Stomach (tissue), 9 donors: ENCODE measurements around the gene NPC1L1. TPM values are rescaled to one million over a fixed set of nuclear protein-coding genes. Genes with fewer than 3 reads are reported as not detected.

ENCODE experiments used
- DNase-seq, 2 donors: peaks; one replicate each; pipeline versions ENCODE4 v3.0.0 to v3.0.0-alpha.2; 2013 to 2019
- H3K27ac ChIP-seq, 5 donors: fragments of 200-600 bp in 4 of 5; sonication (generic) in 4 of 5; one replicate each; pipeline ENCODE4 v1.5.1; 2013 to 2019; ENCODE audit warnings: mild to moderate bottlenecking in 1 of 5, moderate library complexity in 1 of 5
- H3K27me3 ChIP-seq, 3 donors: fragments of 200-600 bp; sonication (generic); one replicate each; pipeline ENCODE4 v1.5.1; 2017 to 2019; ENCODE audit warnings: mixed run types in 1 of 3
- H3K36me3 ChIP-seq, 4 donors: fragments of 200-600 bp; sonication (generic); 1 replicate in 3 of 4; 2 replicates in 1 of 4; pipeline ENCODE4 v1.5.1; 2016 to 2019
- H3K4me1 ChIP-seq, 4 donors: fragments of 200-600 bp; sonication (generic); one replicate each; pipeline ENCODE4 v1.5.1; 2016 to 2019
- H3K4me3 ChIP-seq, 4 donors: fragments of 200-600 bp; sonication (generic) in 3 of 4; one replicate each; pipeline ENCODE4 v1.5.1; 2016 to 2019; ENCODE audit warnings: mild to moderate bottlenecking in 1 of 4
- H3K9me3 ChIP-seq, 4 donors: fragments of 200-600 bp; sonication (generic); one replicate each; pipeline ENCODE4 v1.5.1; 2016 to 2019
- EP300 ChIP-seq: sonication (generic); formaldehyde crosslinking; IDR thresholded peaks from one replicate; pipeline ENCODE4 v1.6.1; 2017; ENCODE audit warnings: antibody characterized with exemption
- POLR2A ChIP-seq, 4 donors: fragments of 450-650 bp; IDR thresholded peaks; one replicate each; pipeline ENCODE4 v1.6.1; 2016; ENCODE audit warnings: antibody characterized with exemption in 4 of 4, control low read depth in 2 of 4, mild to moderate bottlenecking in 1 of 4, moderate library complexity in 1 of 4
- POLR2AphosphoS5 ChIP-seq, 3 donors: sonication (generic); formaldehyde crosslinking; IDR thresholded peaks; one replicate each; pipeline ENCODE4 v1.6.1; 2016; ENCODE audit warnings: antibody characterized with exemption in 3 of 3
- WGBS, 5 donors: extraction: QIAGEN DNeasy Blood & Tissue Kit in 3 of 5; methylation state at CpG; one replicate each; pipeline versions ENCODE4 v1.1.5 to v1.1.7; 2013 to 2018; 5-methylcytosine and 5-hydroxymethylcytosine counted together
- intact Hi-C: fragments of 100-400 bp; cut with DNase I; formaldehyde crosslinking; loops from one replicate; pipeline ENCODE4 v1.15.1; 2023; ENCODE audit warnings: low total_unique reads
- polyA plus RNA-seq, 3 donors: library from polyadenylated mRNA; stranded (reverse); fragments of 200-250 nt; gene quantifications; one replicate each; pipeline ENCODE4 v1.2.3, GENCODE V29; 2013
- total RNA-seq, 5 donors: library from RNA; depleted of rRNA; stranded (reverse); fragments of >200 nt; gene quantifications; one replicate each; pipeline versions ENCODE4 v1.1.0 to v1.2.3, GENCODE V29; 2014 to 2016
- TF ChIP-seq, protein P1 (sequence below), 7 experiments: fragments of 450-650 bp in 4 of 7; fragments of 200-600 bp in 3 of 7; sonication (generic) in 3 of 7; IDR thresholded peaks; one replicate each; pipeline ENCODE4 v1.5.1; 2016 to 2019; ENCODE audit warnings: antibody characterized with exemption in 7 of 7, control low read depth in 2 of 7, mild to moderate bottlenecking in 1 of 7
- donor health status: healthy with polysubstance abuse.
- donor health status: Bipolar disorder and iron deficiency.
- donor health status: healthy.

NPC1L1 gene
- total and polyA plus RNA-seq, 8 donors, result 0.12 to 4.9 (median 1.1) TPM; not detected in 3

GRCh38 chr7:44488955-44489354 lies 52.2 kb downstream of the NPC1L1 start:
- TF ChIP-seq, protein P1, sequence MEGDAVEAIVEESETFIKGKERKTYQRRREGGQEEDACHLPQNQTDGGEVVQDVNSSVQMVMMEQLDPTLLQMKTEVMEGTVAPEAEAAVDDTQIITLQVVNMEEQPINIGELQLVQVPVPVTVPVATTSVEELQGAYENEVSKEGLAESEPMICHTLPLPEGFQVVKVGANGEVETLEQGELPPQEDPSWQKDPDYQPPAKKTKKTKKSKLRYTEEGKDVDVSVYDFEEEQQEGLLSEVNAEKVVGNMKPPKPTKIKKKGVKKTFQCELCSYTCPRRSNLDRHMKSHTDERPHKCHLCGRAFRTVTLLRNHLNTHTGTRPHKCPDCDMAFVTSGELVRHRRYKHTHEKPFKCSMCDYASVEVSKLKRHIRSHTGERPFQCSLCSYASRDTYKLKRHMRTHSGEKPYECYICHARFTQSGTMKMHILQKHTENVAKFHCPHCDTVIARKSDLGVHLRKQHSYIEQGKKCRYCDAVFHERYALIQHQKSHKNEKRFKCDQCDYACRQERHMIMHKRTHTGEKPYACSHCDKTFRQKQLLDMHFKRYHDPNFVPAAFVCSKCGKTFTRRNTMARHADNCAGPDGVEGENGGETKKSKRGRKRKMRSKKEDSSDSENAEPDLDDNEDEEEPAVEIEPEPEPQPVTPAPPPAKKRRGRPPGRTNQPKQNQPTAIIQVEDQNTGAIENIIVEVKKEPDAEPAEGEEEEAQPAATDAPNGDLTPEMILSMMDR (IDR thresholded peaks at IDR 0.05), result no peak
- TF ChIP-seq EP300, result no peak
- no peak for TF ChIP-seq POLR2A (IDR thresholded peaks at IDR 0.05)
- no peak for TF ChIP-seq POLR2AphosphoS5 (IDR thresholded peaks at IDR 0.05)
- WGBS, 5 donors, result 76 to 85% (median 82%) methylated on average over 3 of the region's 3 CpGs
- Histone ChIP-seq H3K27me3 (no peaks in the 10 kb centered on the region), H3K4me3 (peak overlapping the region; percentile 70 to 91 (median 79)), H3K9me3 (no peaks in the 10 kb centered on the region), H3K36me3 (peaks cover 11 to 16% (median 13%) of the 10 kb centered on the region in 4 donors), H3K4me1 (peaks cover 42 to 62% (median 53%) of the 10 kb centered on the region in 4 donors), H3K27ac (no peak overlapping the region)
- intact Hi-C loops, result no loop called here
- no peak for DNase-seq

- H3K36me3 ChIP-seq, result peaks cover 33 to 38% (median 36%) of the 10 kb centered on the region in 4 donors
- no peak overlapping the region for H3K4me3 ChIP-seq
- 74 to 100% (median 92%) methylated on average over 1 of the region's 1 CpG for WGBS, 5 donors
- no peak for TF ChIP-seq POLR2A (IDR thresholded peaks at IDR 0.05)
- no peak for TF ChIP-seq EP300
- TF ChIP-seq, protein P1 (IDR thresholded peaks at IDR 0.05), result no peak
- peak in 1 of 3 donors; percentile 68 for TF ChIP-seq POLR2AphosphoS5 (IDR thresholded peaks at IDR 0.05)
- intact Hi-C loops, result no loop called here
- peaks cover 42 to 62% (median 53%) of the 10 kb centered on the region in 4 donors for H3K4me1 ChIP-seq
- H3K27ac ChIP-seq, result no peak overlapping the region
- DNase-seq, result peak; percentile 28 to 49
- no peaks in the 10 kb centered on the region for H3K27me3 ChIP-seq
- H3K9me3 ChIP-seq, result peaks cover 0 to 9% (median 0%) of the 10 kb centered on the region in 4 donors
These were observed 54.4 kb downstream of the NPC1L1 start for GRCh38 chr7:44486693-44487092.

DNA sequence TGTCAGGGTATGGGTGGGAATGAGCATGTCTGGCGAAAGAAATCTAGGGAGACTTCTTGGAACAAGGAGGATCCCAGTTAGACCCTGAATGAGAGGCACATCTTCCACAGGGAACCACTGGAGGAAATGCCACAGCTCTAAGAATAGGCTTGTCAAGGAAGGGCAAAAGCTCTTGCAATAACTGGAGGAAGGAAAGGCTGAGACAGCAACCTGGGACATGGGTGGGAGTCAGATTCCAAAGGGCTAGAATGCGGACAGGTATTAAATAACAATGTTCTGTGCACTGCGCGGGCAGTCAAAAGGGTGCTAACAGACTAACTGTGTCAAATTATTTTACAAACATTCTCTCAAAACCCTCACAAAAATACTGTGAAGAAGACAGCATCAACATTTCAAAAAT lies 55.1 kb downstream of the NPC1L1 start:
- intact Hi-C loops, result no loop called here
- TF ChIP-seq POLR2AphosphoS5 (IDR thresholded peaks at IDR 0.05), result no peak
- TF ChIP-seq, protein P1 (IDR thresholded peaks at IDR 0.05), result no peak
- no peak for TF ChIP-seq EP300
- TF ChIP-seq POLR2A (IDR thresholded peaks at IDR 0.05), result no peak
- WGBS, 5 donors, result 93 to 97% (median 96%) methylated on average over 4 of the region's 4 CpGs

GRCh38 chr7:44484482-44485313 lies 56.4 kb downstream of the NPC1L1 start:
- H3K9me3 ChIP-seq, result peaks cover 0 to 9% (median 0%) of the 10 kb centered on the region in 4 donors
- TF ChIP-seq POLR2A (IDR thresholded peaks at IDR 0.05) (no peak), EP300 (no peak), POLR2AphosphoS5 (IDR thresholded peaks at IDR 0.05) (no peak)
- TF ChIP-seq, protein P1 (IDR thresholded peaks at IDR 0.05), result no peak
- DNase-seq, result no peak
- WGBS, 5 donors, result 81 to 91% (median 87%) methylated on average over 5 of the region's 5 CpGs
- H3K4me1 ChIP-seq, result peaks cover 41 to 54% (median 47%) of the 10 kb centered on the region in 4 donors
- H3K27me3 ChIP-seq, result no peaks in the 10 kb centered on the region
- peaks cover 42 to 58% (median 55%) of the 10 kb centered on the region in 4 donors for H3K36me3 ChIP-seq
- intact Hi-C loops, result no loop called here
- no peak overlapping the region for H3K4me3 ChIP-seq
- H3K27ac ChIP-seq, result no peak overlapping the region

More for the DNA sequence above, 55.1 kb downstream of the NPC1L1 start:
- Histone ChIP-seq H3K27ac (no peak overlapping the region), H3K4me3 (no peak overlapping the region), H3K36me3 (peaks cover 40 to 45% (median 42%) of the 10 kb centered on the region in 4 donors), H3K9me3 (peaks cover 0 to 9% (median 0%) of the 10 kb centered on the region in 4 donors), H3K4me1 (peaks cover 42 to 56% (median 49%) of the 10 kb centered on the region in 4 donors), H3K27me3 (no peaks in the 10 kb centered on the region)
- no peak for DNase-seq
